Kidney capillary endothelial cell (primary cell): ENCODE data around the gene OR56A5.
"Not testable (repeated sequence)": the region's sequence is repeated elsewhere in the genome, so short reads cannot be mapped to it uniquely, and the experiment has no call there.

Experiments
- DNase-seq: peaks from one replicate; pipeline ENCODE4 v3.0.0-alpha.2; 2018; ENCODE audit warnings: low spot score

OR56A5 gene

GRCh38 chr11:5968394-5968793, at the start of gene OR56A5:
Gene OR56A5, minus strand, starts transcription at chr11:5968494. Its CDS starts 0 bp downstream, at chr11:5968494.
- no peak for DNase-seq

GRCh38 chr11:6013042-6013441, 44.7 kb upstream of the OR56A5 start:
- DNase-seq, result no peak

GRCh38 chr11:6012035-6012668, 43.9 kb upstream of the OR56A5 start:
- DNase-seq, result no peak

GRCh38 chr11:6006846-6007245, 38.6 kb upstream of the OR56A5 start, which contains the start of gene OR56A4:
Gene OR56A4, minus strand, starts transcription at chr11:6006946. Its CDS starts 3,954 bp downstream, at chr11:6002992.
- DNase-seq, result no peak

- no peak for DNase-seq
Measured at GRCh38 chr11:6006395-6006794, 38.1 kb upstream of the OR56A5 start.

GRCh38 chr11:6002202-6002699, 34.0 kb upstream of the OR56A5 start:
- DNase-seq, result no peak

- DNase-seq, result no peak
Measured at GRCh38 chr11:5994791-5995190, 26.5 kb upstream of the OR56A5 start.

GRCh38 chr11:5992604-5993251, 24.4 kb upstream of the OR56A5 start:
- DNase-seq, result peak; percentile 9

GRCh38 chr11:5992150-5992549, 23.9 kb upstream of the OR56A5 start:
- no peak for DNase-seq

GRCh38 chr11:5989203-5989602, 20.9 kb upstream of the OR56A5 start:
- no peak for DNase-seq

GRCh38 chr11:5986885-5987284, 18.6 kb upstream of the OR56A5 start, which contains the start of gene OR52L1:
Gene OR52L1, minus strand, starts transcription at chr11:5986985. Its CDS starts 55 bp downstream, at chr11:5986930.
- DNase-seq, result no peak

GRCh38 chr11:5983443-5983842, 15.1 kb upstream of the OR56A5 start:
- no peak for DNase-seq

GRCh38 chr11:5973530-5973929, 5.2 kb upstream of the OR56A5 start:
- no peak for DNase-seq

GRCh38 chr11:5967708-5968107, 586 bp downstream of the OR56A5 start:
- DNase-seq, result no peak

- no peak for DNase-seq
Measured at GRCh38 chr11:5966958-5967357, 1.3 kb downstream of the OR56A5 start.

- not testable (repeated sequence) for DNase-seq
Measured at GRCh38 chr11:5960704-5961320, 7.5 kb downstream of the OR56A5 start.

GRCh38 chr11:5955586-5955985, 12.7 kb downstream of the OR56A5 start:
- DNase-seq, result no peak

- no peak for DNase-seq
Measured at GRCh38 chr11:5941951-5942350, 26.3 kb downstream of the OR56A5 start, which contains the start of gene OR56A3. Gene OR56A3, plus strand, starts transcription at chr11:5942251. Its CDS starts 5,096 bp downstream, at chr11:5947347.

GRCh38 chr11:5940748-5941147, 27.5 kb downstream of the OR56A5 start:
- DNase-seq, result no peak

- DNase-seq, result no peak
Measured at GRCh38 chr11:5938603-5938965, 29.7 kb downstream of the OR56A5 start.

GRCh38 chr11:5937868-5938602, 30.3 kb downstream of the OR56A5 start:
- DNase-seq, result no peak

GRCh38 chr11:5933116-5933515, 35.2 kb downstream of the OR56A5 start:
- no peak for DNase-seq
